ENCODE results near the gene CEP85L. TPM values are rescaled to one million over a fixed set of nuclear protein-coding genes. Genes with fewer than 3 reads are reported as not detected.
A peak's percentile ranks its signal among the peaks of the same experiment; 100 is the strongest.

CEP85L gene
- polyA plus RNA-seq, 1 donor: 8.9 TPM

- no peak for DNase-seq
These were observed 10.4 kb upstream of the CEP85L start for GRCh38 chr6:118661831-118662230.

- DNase-seq: no peak
These were observed 8.8 kb upstream of the CEP85L start for GRCh38 chr6:118660218-118660569.

- DNase-seq: no peak
These were observed 8.3 kb upstream of the CEP85L start for GRCh38 chr6:118659513-118660217.

GRCh38 chr6:118656847-118657451 lies 5.6 kb upstream of the CEP85L start:
- no peak for DNase-seq

- DNase-seq: no peak
These were observed 742 bp upstream of the CEP85L start for GRCh38 chr6:118652051-118652615.

GRCh38 chr6:118650582-118651281 lies 659 bp downstream of the CEP85L start:
- DNase-seq: no peak

GRCh38 chr6:118649918-118650581 lies 1.3 kb downstream of the CEP85L start:
- peak; percentile 53 for DNase-seq

GRCh38 chr6:118648866-118649554 lies 2.4 kb downstream of the CEP85L start:
- no peak for DNase-seq

GRCh38 chr6:118646977-118647376 lies 4.4 kb downstream of the CEP85L start:
- no peak for DNase-seq

GRCh38 chr6:118645395-118645794 lies 6.0 kb downstream of the CEP85L start:
- DNase-seq: no peak

- no peak for DNase-seq
These were observed 7.4 kb downstream of the CEP85L start for GRCh38 chr6:118644007-118644406.

- no peak for DNase-seq
These were observed 10.3 kb downstream of the CEP85L start for GRCh38 chr6:118641042-118641441.

GRCh38 chr6:118639054-118639964 lies 12.1 kb downstream of the CEP85L start:
- no peak for DNase-seq

- no peak for DNase-seq
These were observed 13.1 kb downstream of the CEP85L start for GRCh38 chr6:118638288-118638687.

- DNase-seq: no peak
These were observed 15.3 kb downstream of the CEP85L start for GRCh38 chr6:118635909-118636735.

- DNase-seq: no peak
These were observed 19.0 kb downstream of the CEP85L start for GRCh38 chr6:118632359-118632758.

GRCh38 chr6:118630923-118631322 lies 20.5 kb downstream of the CEP85L start:
- no peak for DNase-seq

GRCh38 chr6:118630067-118630466 lies 21.3 kb downstream of the CEP85L start:
- DNase-seq: no peak

GRCh38 chr6:118627724-118628123 lies 23.7 kb downstream of the CEP85L start:
- no peak for DNase-seq

- no peak for DNase-seq
These were observed 25.6 kb downstream of the CEP85L start for GRCh38 chr6:118625833-118626232.

Data from left kidney (tissue), 2 donors.